Liver (tissue), 9 donors: Measurements from ENCODE around the gene NEAT1. TPM values are rescaled to one million over a fixed set of nuclear protein-coding genes. Genes with fewer than 3 reads are reported as not detected.

Source experiments
- DNase-seq: peaks from one replicate; pipeline ENCODE4 v3.0.0-alpha.2; 2017; ENCODE audit warnings: low spot score
- H3K27ac ChIP-seq, 2 donors: one replicate each; pipeline ENCODE4 v1.7.0; 2013; ENCODE audit warnings: inconsistent platforms in 2 of 2, low read length in 2 of 2, control low read depth in 1 of 2, low read depth in 1 of 2, mild to moderate bottlenecking in 1 of 2
- H3K27me3 ChIP-seq, 4 donors: one replicate each; pipeline versions ENCODE4 v1.6.1 to v1.7.0; 2013; ENCODE audit warnings: low read length in 3 of 4, inconsistent platforms in 1 of 4, mild to moderate bottlenecking in 1 of 4, moderate library complexity in 1 of 4; ENCODE audit not compliant: control insufficient read depth in 4 of 4, insufficient read depth in 4 of 4
- H3K36me3 ChIP-seq, 4 donors: one replicate each; pipeline versions ENCODE4 v1.6.1 to v1.7.0; 2013; ENCODE audit warnings: low read length in 3 of 4, mild to moderate bottlenecking in 3 of 4, low read depth in 1 of 4, moderate library complexity in 1 of 4; ENCODE audit not compliant: control insufficient read depth in 4 of 4, insufficient read depth in 3 of 4
- H3K4me1 ChIP-seq, 4 donors: one replicate each; pipeline versions ENCODE4 v1.6.1 to v1.7.0; 2013; ENCODE audit warnings: low read length in 3 of 4, mild to moderate bottlenecking in 3 of 4, moderate library complexity in 1 of 4; ENCODE audit not compliant: control insufficient read depth in 4 of 4, insufficient read depth in 4 of 4
- H3K4me3 ChIP-seq, 3 donors: one replicate each; pipeline versions ENCODE4 v1.6.1 to v1.7.0; 2013; ENCODE audit warnings: low read length in 3 of 3, control low read depth in 1 of 3, low read depth in 1 of 3, mild to moderate bottlenecking in 1 of 3
- H3K9ac ChIP-seq, 2 donors: one replicate each; pipeline ENCODE4 v1.7.0; 2013; ENCODE audit warnings: low read length in 2 of 2, mild to moderate bottlenecking in 2 of 2, moderate library complexity in 2 of 2, control low read depth in 1 of 2, low read depth in 1 of 2
- H3K9me3 ChIP-seq, 4 donors: one replicate each; pipeline versions ENCODE4 v1.6.1 to v1.7.0; 2013; ENCODE audit warnings: low read length in 3 of 4; ENCODE audit not compliant: control insufficient read depth in 4 of 4
- ATF3 ChIP-seq: IDR thresholded peaks from 2 replicates; pipeline ENCODE4 v1.6.1; 2016; ENCODE audit warnings: antibody characterized with exemption
- CTCF ChIP-seq: fragments of 150-350 bp; IDR thresholded peaks from 2 replicates; pipeline ENCODE4 v1.5.1; 2017; ENCODE audit warnings: improper control_type of control experiment, low read depth, low read length; ENCODE audit not compliant: missing input control
- EGR1 ChIP-seq, 2 donors: IDR thresholded peaks; 2 replicates each; pipeline ENCODE4 v1.6.1; 2016 to 2018; ENCODE audit warnings: antibody characterized with exemption in 2 of 2, low read depth in 2 of 2
- FOXA1 ChIP-seq: IDR thresholded peaks from 2 replicates; pipeline ENCODE4 v1.6.1; 2016; ENCODE audit warnings: antibody characterized with exemption
- GABPA ChIP-seq, 2 donors: IDR thresholded peaks in 1 of 2; conservative IDR thresholded peaks in 1 of 2; 2 replicates each; pipeline ENCODE4 v1.6.1; 2016; ENCODE audit warnings: antibody characterized with exemption in 2 of 2, mild to moderate bottlenecking in 1 of 2, moderate library complexity in 1 of 2
- HNF4A ChIP-seq, 2 donors: conservative IDR thresholded peaks; 2 replicates each; pipeline ENCODE4 v1.6.1; 2016; ENCODE audit warnings: antibody characterized with exemption in 2 of 2, mild to moderate bottlenecking in 2 of 2
- HNF4G ChIP-seq: IDR thresholded peaks from 2 replicates; pipeline ENCODE4 v1.6.1; 2016; ENCODE audit warnings: antibody characterized with exemption
- JUND ChIP-seq, 2 donors: IDR thresholded peaks; 2 replicates each; pipeline ENCODE4 v1.6.1; 2016; ENCODE audit warnings: antibody characterized with exemption in 2 of 2
- MAX ChIP-seq: IDR thresholded peaks from 2 replicates; pipeline ENCODE4 v1.6.1; 2016; ENCODE audit warnings: antibody characterized with exemption
- NR2F2 ChIP-seq: IDR thresholded peaks from 2 replicates; pipeline ENCODE4 v1.6.1; 2016; ENCODE audit warnings: antibody characterized with exemption
- RAD21 ChIP-seq, 2 donors: IDR thresholded peaks; 2 replicates each; pipeline ENCODE4 v1.6.1; 2016; ENCODE audit warnings: antibody characterized with exemption in 2 of 2, mild to moderate bottlenecking in 2 of 2
- RXRA ChIP-seq, 2 donors: IDR thresholded peaks; 2 replicates each; pipeline ENCODE4 v1.6.1; 2017 to 2018; ENCODE audit warnings: antibody characterized with exemption in 2 of 2, mild to moderate bottlenecking in 1 of 2
- SP1 ChIP-seq: IDR thresholded peaks from 2 replicates; pipeline ENCODE4 v1.6.1; 2018; ENCODE audit warnings: antibody characterized with exemption, mild to moderate bottlenecking
- YY1 ChIP-seq: IDR thresholded peaks from 2 replicates; pipeline ENCODE4 v1.6.1; 2016; ENCODE audit warnings: antibody characterized with exemption, mild to moderate bottlenecking
- WGBS: extraction: QIAGEN DNeasy Blood & Tissue Kit; methylation state at CpG from one replicate; pipeline ENCODE4 v1.1.7; 2013; 5-methylcytosine and 5-hydroxymethylcytosine counted together
- polyA plus RNA-seq, 2 donors: library from polyadenylated mRNA; stranded (reverse) in 1 of 2; unstranded in 1 of 2; fragments of 200-250 nt in 1 of 2; fragments of >200 nt in 1 of 2; fragmentation: Nextera tagmentation in 1 of 2; extraction: Ambion mirVana in 1 of 2; gene quantifications; one replicate each; pipeline versions ENCODE4 v1.2.1 to v1.2.3, GENCODE V29; 2013 to 2015
- total RNA-seq, 2 donors: library from RNA; depleted of rRNA; stranded (reverse); fragments of >200 nt; gene quantifications; one replicate each; pipeline ENCODE4 v1.2.3, GENCODE V29; 2014
- TF ChIP-seq, protein P1 (sequence below): IDR thresholded peaks from 2 replicates; pipeline ENCODE4 v1.6.1; 2016; ENCODE audit warnings: antibody characterized with exemption, mild to moderate bottlenecking
- TF ChIP-seq, protein P2 (sequence below): IDR thresholded peaks from 2 replicates; pipeline ENCODE4 v1.6.1; 2016; ENCODE audit warnings: antibody characterized with exemption
- donor health status: healthy.
- donor health status: healthy.
- donor health status: healthy.
- donor health status: healthy.
- donor health status: healthy.

Gene NEAT1
- total and polyA plus RNA-seq, 4 donors = 29.6 to 1,968 (median 80.8) TPM

- Histone ChIP-seq H3K4me3 (no peak overlapping the region), H3K9ac (no peak overlapping the region), H3K27ac (no peak overlapping the region), H3K4me1 (peaks cover 7 to 24% (median 16%) of the 10 kb centered on the region in 4 donors), H3K27me3 (no peaks in the 10 kb centered on the region), H3K36me3 (no peaks in the 10 kb centered on the region), H3K9me3 (no peaks in the 10 kb centered on the region)
- 82% methylated on average over 19 of the region's 19 CpGs for WGBS
- TF ChIP-seq HNF4G (no peak), EGR1 (IDR thresholded peaks at IDR 0.05; ENCODE audit: low read depth in 2 of 2) (no peak), ATF3 (no peak), NR2F2 (no peak), MAX (no peak), SP1 (no peak), HNF4A (conservative IDR thresholded peaks at IDR 0.05) (no peak), CTCF (no peak), RAD21 (IDR thresholded peaks at IDR 0.05) (no peak), JUND (IDR thresholded peaks at IDR 0.05) (no peak), FOXA1 (no peak), RXRA (IDR thresholded peaks at IDR 0.05) (no peak)
- TF ChIP-seq, protein P1, sequence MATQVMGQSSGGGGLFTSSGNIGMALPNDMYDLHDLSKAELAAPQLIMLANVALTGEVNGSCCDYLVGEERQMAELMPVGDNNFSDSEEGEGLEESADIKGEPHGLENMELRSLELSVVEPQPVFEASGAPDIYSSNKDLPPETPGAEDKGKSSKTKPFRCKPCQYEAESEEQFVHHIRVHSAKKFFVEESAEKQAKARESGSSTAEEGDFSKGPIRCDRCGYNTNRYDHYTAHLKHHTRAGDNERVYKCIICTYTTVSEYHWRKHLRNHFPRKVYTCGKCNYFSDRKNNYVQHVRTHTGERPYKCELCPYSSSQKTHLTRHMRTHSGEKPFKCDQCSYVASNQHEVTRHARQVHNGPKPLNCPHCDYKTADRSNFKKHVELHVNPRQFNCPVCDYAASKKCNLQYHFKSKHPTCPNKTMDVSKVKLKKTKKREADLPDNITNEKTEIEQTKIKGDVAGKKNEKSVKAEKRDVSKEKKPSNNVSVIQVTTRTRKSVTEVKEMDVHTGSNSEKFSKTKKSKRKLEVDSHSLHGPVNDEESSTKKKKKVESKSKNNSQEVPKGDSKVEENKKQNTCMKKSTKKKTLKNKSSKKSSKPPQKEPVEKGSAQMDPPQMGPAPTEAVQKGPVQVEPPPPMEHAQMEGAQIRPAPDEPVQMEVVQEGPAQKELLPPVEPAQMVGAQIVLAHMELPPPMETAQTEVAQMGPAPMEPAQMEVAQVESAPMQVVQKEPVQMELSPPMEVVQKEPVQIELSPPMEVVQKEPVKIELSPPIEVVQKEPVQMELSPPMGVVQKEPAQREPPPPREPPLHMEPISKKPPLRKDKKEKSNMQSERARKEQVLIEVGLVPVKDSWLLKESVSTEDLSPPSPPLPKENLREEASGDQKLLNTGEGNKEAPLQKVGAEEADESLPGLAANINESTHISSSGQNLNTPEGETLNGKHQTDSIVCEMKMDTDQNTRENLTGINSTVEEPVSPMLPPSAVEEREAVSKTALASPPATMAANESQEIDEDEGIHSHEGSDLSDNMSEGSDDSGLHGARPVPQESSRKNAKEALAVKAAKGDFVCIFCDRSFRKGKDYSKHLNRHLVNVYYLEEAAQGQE = no peak
- DNase-seq = no peak
Observed at GRCh38 chr11:65378208-65378927, 44.2 kb upstream of the NEAT1 start.

GRCh38 chr11:65378928-65379638 lies 43.5 kb upstream of the NEAT1 start:
- no peak overlapping the region for H3K27ac ChIP-seq
- no peaks in the 10 kb centered on the region for H3K27me3 ChIP-seq
- peaks cover 7 to 24% (median 16%) of the 10 kb centered on the region in 4 donors for H3K4me1 ChIP-seq
- WGBS = 95% methylated on average over 14 of the region's 14 CpGs
- DNase-seq = no peak
- no peaks in the 10 kb centered on the region for H3K36me3 ChIP-seq
- H3K4me3 ChIP-seq = no peak overlapping the region
- no peak overlapping the region for H3K9ac ChIP-seq
- H3K9me3 ChIP-seq = no peaks in the 10 kb centered on the region
- TF ChIP-seq RXRA (IDR thresholded peaks at IDR 0.05) = no peak
- TF ChIP-seq, protein P2, sequence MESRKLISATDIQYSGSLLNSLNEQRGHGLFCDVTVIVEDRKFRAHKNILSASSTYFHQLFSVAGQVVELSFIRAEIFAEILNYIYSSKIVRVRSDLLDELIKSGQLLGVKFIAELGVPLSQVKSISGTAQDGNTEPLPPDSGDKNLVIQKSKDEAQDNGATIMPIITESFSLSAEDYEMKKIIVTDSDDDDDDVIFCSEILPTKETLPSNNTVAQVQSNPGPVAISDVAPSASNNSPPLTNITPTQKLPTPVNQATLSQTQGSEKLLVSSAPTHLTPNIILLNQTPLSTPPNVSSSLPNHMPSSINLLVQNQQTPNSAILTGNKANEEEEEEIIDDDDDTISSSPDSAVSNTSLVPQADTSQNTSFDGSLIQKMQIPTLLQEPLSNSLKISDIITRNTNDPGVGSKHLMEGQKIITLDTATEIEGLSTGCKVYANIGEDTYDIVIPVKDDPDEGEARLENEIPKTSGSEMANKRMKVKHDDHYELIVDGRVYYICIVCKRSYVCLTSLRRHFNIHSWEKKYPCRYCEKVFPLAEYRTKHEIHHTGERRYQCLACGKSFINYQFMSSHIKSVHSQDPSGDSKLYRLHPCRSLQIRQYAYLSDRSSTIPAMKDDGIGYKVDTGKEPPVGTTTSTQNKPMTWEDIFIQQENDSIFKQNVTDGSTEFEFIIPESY = no peak
- TF ChIP-seq, protein P1 = no peak
- TF ChIP-seq SP1 = no peak
- no peak for TF ChIP-seq HNF4A (conservative IDR thresholded peaks at IDR 0.05)
- no peak for TF ChIP-seq GABPA (IDR thresholded peaks at IDR 0.05 in 1 of 2, conservative IDR thresholded peaks at IDR 0.05 in 1 of 2)
- no peak for TF ChIP-seq CTCF
- no peak for TF ChIP-seq FOXA1
- no peak for TF ChIP-seq YY1
